ENCODE results near the gene ACTR10.

DNA sequence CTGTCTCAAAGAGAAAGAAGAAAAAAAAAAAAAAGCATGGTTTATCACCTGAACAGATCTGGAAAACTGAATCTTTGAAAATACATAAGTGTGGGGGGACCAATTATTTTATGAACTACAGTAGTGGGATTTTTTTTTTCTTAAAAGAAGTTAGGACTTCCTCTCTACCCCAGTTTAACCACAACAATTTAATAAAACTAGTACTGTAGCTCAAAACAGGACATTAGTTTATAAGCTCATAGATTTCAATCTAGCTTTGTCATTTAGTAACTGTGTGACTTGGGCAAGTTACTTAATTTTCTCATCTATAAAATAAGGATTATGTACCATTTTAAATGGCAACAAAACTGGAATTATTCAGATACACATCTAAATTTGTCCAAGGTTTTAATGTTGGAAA, 74.9 kb downstream of the ACTR10 start:
- TF ChIP-seq, protein P1, sequence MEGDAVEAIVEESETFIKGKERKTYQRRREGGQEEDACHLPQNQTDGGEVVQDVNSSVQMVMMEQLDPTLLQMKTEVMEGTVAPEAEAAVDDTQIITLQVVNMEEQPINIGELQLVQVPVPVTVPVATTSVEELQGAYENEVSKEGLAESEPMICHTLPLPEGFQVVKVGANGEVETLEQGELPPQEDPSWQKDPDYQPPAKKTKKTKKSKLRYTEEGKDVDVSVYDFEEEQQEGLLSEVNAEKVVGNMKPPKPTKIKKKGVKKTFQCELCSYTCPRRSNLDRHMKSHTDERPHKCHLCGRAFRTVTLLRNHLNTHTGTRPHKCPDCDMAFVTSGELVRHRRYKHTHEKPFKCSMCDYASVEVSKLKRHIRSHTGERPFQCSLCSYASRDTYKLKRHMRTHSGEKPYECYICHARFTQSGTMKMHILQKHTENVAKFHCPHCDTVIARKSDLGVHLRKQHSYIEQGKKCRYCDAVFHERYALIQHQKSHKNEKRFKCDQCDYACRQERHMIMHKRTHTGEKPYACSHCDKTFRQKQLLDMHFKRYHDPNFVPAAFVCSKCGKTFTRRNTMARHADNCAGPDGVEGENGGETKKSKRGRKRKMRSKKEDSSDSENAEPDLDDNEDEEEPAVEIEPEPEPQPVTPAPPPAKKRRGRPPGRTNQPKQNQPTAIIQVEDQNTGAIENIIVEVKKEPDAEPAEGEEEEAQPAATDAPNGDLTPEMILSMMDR (IDR thresholded peaks at IDR 0.05) = no peak
- TF ChIP-seq POLR2A (IDR thresholded peaks at IDR 0.05) = no peak
